GM18951 (cell line): ENCODE results near the gene SPC24.
"Not testable (repeated sequence)": the region's sequence is repeated elsewhere in the genome, so short reads cannot be mapped to it uniquely, and the experiment has no call there.

Experiments
- POLR2A ChIP-seq: IDR thresholded peaks from 4 replicates; pipeline ENCODE4 v1.6.1; 2011; ENCODE audit warnings: mild to moderate bottlenecking; ENCODE audit not compliant: insufficient read length, insufficient read depth; ENCODE audit errors: extremely low read depth
- in situ Hi-C: fragments of 300-500 bp; cut with MboI; formaldehyde crosslinking; loops from one replicate; pipeline ENCODE4 v1.12.0; 2022; ENCODE audit warnings: low sequenced_read_pairs, mixed read lengths, inconsistent platforms; ENCODE audit not compliant: unreplicated experiment

The SPC24 gene

DNA sequence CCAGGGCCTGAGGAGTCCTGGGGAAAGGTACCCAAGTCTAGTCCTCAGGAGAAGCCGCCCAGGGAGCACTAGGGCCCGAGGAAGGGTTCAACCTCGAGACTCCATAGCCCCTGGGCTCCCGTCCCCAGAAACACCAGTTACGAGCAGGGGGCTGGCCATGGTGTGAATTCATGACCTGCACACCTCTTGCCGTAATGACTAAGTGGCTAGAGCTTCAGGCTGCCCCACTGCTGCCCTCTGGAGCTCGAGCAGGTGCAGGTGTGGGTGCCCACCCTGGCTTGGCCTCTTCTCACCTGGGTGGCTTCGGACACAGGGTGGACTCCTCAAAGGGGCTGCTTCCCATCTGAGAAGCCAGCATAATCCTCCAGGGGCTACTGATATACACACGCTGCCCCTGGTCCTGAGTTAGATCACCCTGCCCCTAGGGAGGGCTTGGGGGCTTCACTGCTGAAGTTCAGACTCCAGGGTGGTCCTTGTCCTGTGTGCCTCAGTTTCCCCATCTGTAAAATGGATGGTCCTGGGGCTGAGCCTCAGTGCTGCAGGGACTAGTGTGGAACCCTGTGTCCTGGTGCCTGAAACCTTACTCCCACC is 13.6 kb downstream of the SPC24 start:
- in situ Hi-C loops, result no loop called here
- TF ChIP-seq POLR2A, result no peak

DNA sequence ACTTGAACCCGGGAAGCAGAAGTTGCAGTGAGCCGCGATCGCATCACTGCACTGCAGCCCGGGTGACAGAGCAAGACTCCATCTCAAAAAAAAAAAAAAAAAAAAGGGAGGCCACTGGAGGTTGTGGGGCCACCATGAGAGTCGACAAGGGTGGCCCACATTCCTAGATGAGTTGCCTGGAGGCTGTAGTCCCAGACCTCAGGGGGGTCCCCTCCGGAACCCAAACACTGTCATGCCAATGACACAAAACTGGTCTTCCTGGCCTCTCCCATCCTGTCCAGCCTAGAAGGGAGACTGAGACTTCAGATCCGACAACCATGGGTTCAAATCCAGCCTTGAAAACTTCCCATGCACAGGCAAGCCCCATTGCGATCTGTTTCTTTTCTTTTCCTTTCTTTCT is 14.7 kb downstream of the SPC24 start:
- in situ Hi-C loops, result no loop called here
- TF ChIP-seq POLR2A, result no peak

DNA sequence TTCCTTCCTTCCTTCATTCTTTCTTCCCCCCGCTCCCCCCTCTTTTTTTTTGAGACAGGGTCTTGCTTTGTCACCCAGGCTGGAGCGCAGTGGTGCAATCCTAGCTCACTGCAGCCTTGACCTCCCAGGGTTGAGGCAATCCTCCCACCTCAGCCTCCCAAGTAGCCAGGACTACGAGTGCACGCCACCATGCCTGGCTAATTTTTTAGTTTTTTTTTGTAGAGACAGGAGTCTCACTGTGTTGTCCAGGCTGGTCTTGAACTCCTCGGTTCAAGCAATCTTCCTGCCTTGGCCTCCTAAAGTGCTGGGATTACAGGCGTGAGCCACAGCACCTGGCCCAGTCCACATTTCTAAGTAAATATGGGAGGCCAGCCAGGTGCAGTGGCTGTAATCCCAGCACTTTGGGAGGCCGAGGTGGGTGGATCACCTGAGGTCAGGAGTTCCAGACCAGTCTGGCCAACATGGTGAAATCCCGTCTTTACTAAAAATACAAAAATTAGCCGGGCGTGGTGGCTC is 15.5 kb downstream of the SPC24 start:
- in situ Hi-C loops, result not testable (repeated sequence)

DNA sequence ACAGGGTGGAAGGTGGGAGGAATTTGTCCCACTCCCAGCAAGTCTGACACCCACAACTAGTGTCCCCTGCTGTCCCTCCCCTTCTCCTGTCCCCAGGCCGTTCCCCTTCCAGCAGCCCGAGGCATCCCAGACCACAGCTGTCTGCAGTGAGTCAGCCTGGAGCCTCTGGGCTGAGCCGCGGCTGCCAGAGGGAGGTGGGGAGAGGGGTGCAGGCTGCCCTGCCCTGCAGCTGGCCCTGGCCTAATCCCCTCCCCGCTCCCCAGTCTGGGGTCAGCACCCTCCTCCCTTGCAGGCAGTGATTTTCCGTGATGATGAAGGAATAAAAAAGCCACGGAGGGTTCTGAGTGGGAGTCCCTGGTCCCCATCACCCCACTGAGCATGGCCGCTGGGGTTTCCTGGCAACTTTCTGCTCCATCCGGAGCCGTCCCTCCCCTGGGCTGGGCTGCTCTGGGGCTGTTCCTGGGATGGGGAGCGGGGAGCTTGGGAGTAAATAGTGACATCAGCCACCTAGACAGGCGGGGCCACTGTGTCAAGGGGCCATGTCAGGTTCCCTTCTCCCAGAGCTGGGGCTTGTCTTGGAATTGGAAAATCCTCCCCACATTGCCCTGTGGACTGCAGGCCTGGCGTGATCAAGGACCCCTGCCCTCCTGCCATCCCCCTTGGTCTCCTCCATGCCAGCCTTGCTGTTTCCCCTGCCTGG is 16.8 kb downstream of the SPC24 start:
- TF ChIP-seq POLR2A, result no peak
- in situ Hi-C loops, result no loop called here

DNA sequence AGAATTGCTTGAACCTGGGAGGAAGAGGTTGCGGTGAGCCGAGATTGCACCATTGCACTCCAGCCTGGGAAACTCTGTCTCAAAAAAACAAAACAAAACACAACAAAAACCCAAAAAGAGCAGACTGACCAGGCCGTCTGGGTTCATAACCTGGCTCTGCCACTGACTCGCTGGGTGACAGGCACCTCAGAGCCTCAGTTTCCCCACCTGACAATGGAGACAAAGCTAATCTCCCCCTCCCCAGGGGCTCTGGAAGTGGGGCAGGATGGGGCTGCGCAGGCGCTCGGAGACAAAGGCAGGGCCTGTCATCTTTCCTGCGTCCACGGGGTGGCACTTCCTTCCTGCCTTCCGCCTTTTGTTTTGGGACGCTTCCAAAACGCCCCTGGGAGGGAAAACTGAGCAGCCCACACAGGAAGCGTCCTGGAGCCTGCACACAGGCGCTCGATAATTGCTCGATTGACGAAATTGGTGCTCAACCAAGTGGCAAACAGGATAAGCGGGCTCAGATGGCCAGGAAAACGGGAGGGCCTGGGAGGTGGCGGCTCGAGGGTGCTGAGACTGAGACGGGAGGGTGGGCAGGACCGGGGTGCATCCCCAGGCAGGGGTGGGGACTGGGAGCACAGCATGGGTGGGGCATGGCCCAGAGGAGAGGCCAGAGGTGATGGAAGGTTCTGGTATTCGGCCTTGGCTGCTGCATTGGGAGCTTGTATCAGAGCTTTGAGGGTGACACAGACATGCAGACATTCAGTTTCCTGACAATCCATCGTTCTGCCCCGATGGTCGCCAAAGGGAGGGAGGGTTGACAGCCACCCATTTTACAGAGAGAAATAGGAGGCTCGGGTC is 17.8 kb downstream of the SPC24 start:
- in situ Hi-C loops, result no loop called here
- no peak for TF ChIP-seq POLR2A

DNA sequence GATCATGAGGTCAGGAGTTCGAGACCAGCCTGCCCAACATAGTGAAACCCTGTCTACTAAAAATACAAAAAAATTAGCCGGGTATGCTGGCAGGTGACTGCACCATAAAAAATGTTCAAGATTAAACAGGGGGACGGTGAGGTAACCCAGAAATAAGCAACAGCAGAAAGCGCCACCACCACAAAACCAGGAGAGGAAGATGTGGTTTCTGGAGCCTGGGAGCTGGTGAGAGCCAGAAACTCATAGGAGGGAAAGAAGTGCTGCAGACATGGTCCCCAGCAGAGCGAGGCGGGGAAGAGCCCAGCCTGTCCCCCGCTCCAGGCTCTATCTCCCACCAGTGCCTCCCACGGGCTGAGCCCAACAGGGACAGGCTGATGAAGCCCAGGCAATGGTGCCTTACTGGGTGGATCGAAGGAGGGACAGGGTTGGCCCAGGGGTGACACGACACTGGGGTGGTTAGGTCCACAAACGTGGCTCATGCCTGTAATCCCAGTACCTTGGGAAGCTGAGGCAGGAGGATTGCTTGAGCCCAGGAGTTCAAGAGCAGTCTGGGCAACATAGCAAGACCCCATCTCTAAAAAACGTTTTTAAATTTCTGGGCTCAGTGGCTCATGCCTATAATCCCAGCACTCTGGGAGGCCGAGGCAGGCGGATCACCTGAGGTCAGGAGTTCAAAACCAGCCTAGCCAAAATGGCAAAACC is 19.0 kb downstream of the SPC24 start:
- no peak for TF ChIP-seq POLR2A
- in situ Hi-C loops, result no loop called here

DNA sequence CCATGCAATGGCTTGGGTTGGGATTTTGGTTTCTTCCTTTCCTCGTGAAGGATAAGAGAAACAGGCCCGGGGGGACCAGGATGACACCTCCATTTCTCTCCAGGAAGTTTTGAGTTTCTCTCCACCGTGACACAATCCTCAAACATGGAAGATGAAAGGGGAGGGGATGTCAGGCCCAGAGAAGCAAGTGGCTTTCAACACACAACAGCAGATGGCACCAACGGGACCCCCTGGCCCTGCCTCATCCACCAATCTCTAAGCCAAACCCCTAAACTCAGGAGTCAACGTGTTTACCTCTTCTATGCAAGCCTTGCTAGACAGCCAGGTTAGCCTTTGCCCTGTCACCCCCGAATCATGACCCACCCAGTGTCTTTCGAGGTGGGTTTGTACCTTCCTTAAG is 24.1 kb downstream of the SPC24 start:
- in situ Hi-C loops, result no loop called here

DNA sequence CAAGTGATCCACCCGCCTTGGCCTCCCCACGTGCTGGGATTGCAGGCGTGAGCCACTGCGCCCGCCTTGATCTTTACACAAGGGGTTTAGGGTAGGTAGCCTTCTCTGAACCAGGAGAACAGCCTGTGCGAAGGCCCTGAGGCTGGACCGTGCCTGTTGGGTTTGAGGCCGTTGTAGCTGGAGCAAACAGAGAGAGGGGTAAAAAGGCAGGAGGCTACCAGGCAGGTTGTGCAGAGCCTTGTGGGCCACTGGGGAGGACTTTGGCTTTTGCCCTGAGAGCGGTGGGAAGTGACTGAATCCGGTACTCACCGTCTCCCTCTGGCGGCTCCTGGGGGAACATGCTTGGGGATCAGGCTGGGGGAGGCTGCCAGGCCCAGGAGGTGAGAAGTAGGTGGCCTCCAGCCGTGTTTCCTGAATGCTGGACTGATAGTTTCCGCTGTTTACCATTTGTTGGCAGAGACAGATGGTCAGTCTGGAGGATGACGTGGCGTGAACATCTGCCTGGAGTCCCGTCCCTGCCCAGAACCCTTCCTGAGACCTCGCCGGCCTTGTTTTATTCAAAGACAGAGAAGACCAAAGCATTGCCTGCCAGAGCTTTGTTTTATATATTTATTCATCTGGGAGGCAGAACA is 24.6 kb downstream of the SPC24 start:
- in situ Hi-C loops, result no loop called here
- no peak for TF ChIP-seq POLR2A

More for the DNA sequence above, 24.1 kb downstream of the SPC24 start:
- no peak for TF ChIP-seq POLR2A

DNA sequence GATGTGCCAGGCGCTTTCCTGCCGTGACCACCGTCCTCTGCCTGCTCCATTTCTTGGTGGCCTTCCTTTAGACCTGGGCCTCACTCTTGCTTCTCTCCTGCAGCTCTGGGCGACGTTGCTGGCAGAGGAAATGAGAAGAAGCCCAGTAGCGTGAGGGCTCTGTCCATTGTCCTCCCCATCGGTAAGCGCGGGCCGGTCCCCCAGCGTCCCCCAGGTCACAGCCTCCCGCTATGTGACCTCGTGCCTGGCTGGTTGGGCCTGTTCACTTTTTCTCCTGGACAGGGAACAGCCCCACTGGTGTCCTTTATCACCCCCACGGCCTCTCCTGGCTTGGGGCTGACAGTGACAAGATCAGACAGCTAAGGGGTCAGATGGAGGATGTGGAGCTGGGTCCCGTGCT is 27.7 kb downstream of the SPC24 start:
- in situ Hi-C loops, result no loop called here
- TF ChIP-seq POLR2A, result no peak

DNA sequence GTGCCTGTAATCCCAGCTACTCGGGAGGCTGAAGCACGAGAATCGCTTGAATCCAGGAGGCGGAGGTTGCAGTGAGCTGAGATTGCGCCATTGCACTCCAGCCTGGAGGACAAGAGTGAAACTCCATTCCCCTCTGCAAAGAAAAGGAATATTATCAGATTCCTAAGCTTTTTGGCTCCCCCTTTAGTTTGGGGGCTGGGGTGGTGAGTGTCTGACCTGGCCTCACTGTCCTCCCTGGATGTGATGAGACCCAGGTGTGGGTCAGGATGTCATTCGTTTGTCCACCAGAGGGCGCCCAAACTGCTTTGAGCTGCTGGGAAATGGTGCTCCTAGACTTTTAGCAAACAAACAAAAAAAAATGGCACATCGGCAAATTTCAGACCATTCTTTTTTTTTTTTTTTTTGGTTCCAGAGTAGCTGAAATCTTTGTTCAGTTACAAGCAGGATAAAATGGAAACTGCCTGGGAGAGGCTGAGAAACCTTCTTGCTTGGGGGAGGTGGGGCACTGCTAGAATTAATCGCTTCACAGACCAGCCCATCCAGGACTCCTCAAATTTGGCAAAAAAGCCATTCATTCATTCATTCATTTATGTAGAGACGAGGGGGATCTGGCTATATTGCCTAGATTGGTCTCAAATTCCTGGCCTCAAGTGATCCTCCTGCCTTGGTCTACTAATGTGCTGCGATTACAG is 29.4 kb downstream of the SPC24 start:
- in situ Hi-C loops, result no loop called here
- no peak for TF ChIP-seq POLR2A

DNA sequence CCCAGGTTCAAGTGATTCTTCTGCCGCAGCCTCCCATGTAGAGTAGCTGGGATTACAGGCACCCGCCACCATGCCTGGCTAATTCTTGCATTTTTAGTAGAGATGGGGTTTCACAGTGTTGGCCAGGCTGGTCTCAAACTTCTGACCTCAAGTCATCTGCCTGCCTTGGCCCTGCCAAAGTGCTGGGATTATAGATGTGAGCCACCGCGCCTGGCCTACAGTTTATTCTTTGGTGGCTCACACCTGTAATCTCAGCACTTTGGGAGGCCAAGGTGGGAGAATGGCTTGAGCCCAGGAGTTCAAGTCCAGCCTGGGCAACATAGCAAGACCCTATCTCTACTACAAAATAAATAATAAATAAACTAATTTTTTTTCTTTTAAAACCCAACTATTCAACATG is 31.4 kb downstream of the SPC24 start:
- in situ Hi-C loops, result not testable (repeated sequence)

DNA sequence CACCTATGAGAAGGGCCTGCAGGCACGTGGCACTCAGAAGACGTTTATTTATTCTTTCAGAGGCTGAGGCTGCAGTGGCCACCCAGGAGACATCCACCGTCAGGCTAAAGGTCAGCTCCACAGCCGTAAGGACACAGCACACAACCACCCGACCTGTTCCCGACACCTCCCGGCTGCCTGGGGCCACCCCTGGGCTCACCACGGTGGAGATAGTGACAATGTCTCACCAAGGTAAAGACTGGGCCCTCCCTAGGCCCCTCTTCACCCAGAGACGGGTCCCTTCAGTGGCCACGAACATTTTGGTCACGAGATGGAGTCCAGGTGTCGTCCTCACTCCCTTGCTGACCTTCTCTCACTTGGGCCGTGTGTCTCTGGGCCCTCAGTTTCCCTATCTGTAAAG is 32.5 kb downstream of the SPC24 start:
- TF ChIP-seq POLR2A, result no peak
- in situ Hi-C loops, result no loop called here

DNA sequence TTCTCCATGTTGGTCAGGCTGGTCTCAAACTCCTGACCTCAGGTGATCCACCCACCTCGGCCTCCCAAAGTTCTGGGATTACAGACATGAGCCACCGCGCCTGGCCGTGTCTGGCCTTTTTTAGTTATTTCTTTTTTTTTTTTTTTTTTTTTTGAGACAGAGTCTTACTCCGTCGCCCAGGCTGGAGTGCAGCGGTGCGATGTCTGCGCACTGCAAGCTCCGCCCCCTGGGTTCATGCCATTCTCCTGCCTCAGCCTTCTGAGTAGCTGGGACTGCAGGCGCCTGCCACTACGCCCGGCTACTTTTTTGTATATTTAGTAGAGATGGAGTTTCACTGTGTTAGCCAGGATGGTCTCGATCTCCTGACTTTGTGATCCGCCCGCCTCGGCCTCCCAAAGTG is 33.6 kb downstream of the SPC24 start:
- in situ Hi-C loops, result not testable (repeated sequence)

DNA sequence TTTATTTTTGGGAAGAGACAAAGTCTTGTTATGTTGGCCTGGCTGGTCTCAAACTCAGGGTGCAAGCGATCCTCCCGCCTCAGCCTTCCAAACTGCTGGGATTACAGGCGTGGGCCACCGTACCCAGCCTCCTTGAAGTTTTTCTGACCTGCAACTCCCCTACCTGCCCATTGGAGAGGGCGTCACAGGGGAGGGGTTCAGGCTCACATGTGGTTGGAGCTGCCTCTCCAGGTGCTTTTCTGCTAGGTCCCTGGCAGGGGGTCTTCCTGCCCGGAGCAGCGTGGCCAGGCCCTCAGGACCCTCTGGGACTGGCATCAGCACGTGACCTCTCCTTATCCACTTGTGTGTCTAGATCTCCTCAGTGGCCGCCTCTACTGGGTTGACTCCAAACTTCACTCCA is 39.1 kb downstream of the SPC24 start:
- in situ Hi-C loops, result no loop called here
- TF ChIP-seq POLR2A, result no peak
